WTC11 (cell line): ENCODE measurements around the gene PCNA. TPM values are rescaled to one million over a fixed set of nuclear protein-coding genes. Genes with fewer than 3 reads are reported as not detected.

Source experiments
- ATAC-seq: fragments of 200-7000 bp; cut with Tn5 transposase; 2 replicates; pipeline ENCODE4 v1.10.0; 2021; ENCODE audit warnings: mild to moderate bottlenecking, moderate library complexity
- CTCF ChIA-PET: fragments of 300-600 bp; sonication (Branson Sonifier 250); formaldehyde crosslinking; loops from one replicate; lab custom pipeline; 2021; ENCODE audit warnings: antibody characterized with exemption; lab: Charles Lee
- POLR2A ChIA-PET: fragments of 350-600 bp; sonication (Branson Sonifier 250); formaldehyde crosslinking; loops from one replicate; lab custom pipeline; 2021; ENCODE audit warnings: antibody characterized with exemption; lab: Charles Lee
- DNase-seq: peaks from one replicate; pipeline ENCODE4 v3.0.0; 2021; ENCODE audit warnings: low spot score
- H3K27ac Mint-ChIP-seq: 2 replicates; pipeline ENCODE4 v1.8.0; 2021; ENCODE audit warnings: mixed read lengths
- H3K27me3 Mint-ChIP-seq: 2 replicates; pipeline ENCODE4 v1.8.0; 2021; ENCODE audit warnings: low read depth, mild to moderate bottlenecking, moderate library complexity, mixed read lengths
- H3K36me3 Mint-ChIP-seq: 2 replicates; pipeline ENCODE4 v1.8.0; 2021; ENCODE audit warnings: mixed read lengths
- H3K4me1 Mint-ChIP-seq: 2 replicates; pipeline ENCODE4 v1.8.0; 2022; ENCODE audit warnings: mixed read lengths
- H3K4me3 Mint-ChIP-seq: 2 replicates; pipeline ENCODE4 v1.8.0; 2021; ENCODE audit warnings: mild to moderate bottlenecking, moderate library complexity, mixed read lengths
- H3K9me3 Mint-ChIP-seq: 2 replicates; pipeline ENCODE4 v1.8.0; 2021; ENCODE audit warnings: mixed read lengths
- EMX1 ChIP-seq: fragments of 250-450 bp; sonication (Bioruptor Pico); IDR thresholded peaks from 2 replicates; pipeline ENCODE4 v1.8.0; 2021; ENCODE audit warnings: mild to moderate bottlenecking
- FOXJ3 ChIP-seq: sonication (generic); formaldehyde crosslinking; IDR thresholded peaks from 2 replicates; pipeline ENCODE4 v1.9.0; 2021; ENCODE audit warnings: missing genetic modification reagents, mild to moderate bottlenecking, borderline replicate concordance
- IRF2 ChIP-seq: sonication (generic); formaldehyde crosslinking; IDR thresholded peaks from 2 replicates; pipeline ENCODE4 v1.8.0; 2022; ENCODE audit warnings: low read depth, missing genetic modification reagents, borderline replicate concordance
- JAZF1 ChIP-seq: fragments of 250-450 bp; sonication (Bioruptor Pico); IDR thresholded peaks from 2 replicates; pipeline ENCODE4 v1.9.0; 2021; ENCODE audit warnings: moderate library complexity, mild to moderate bottlenecking, inconsistent platforms
- MYBL2 ChIP-seq: sonication (generic); formaldehyde crosslinking; IDR thresholded peaks from 2 replicates; pipeline ENCODE4 v1.8.1; 2023; ENCODE audit warnings: mild to moderate bottlenecking, moderate library complexity, missing genetic modification reagents
- NR3C1 ChIP-seq: sonication (generic); formaldehyde crosslinking; conservative IDR thresholded peaks from 2 replicates; pipeline ENCODE4 v1.8.1; 2023; ENCODE audit warnings: low read depth, mild to moderate bottlenecking, missing genetic modification reagents
- ZNF423 ChIP-seq: fragments of 250-450 bp; sonication (Bioruptor Pico); IDR thresholded peaks from 2 replicates; pipeline ENCODE4 v2.1.2; 2022; ENCODE audit warnings: mild to moderate bottlenecking, moderate library complexity
- ZNF671 ChIP-seq: fragments of 250-450 bp; sonication (Bioruptor Pico); IDR thresholded peaks from 2 replicates; pipeline ENCODE4 v1.8.0; 2021; ENCODE audit warnings: mild to moderate bottlenecking
- total RNA-seq: library from RNA; stranded (reverse); gene quantifications from 3 replicates; pipeline ENCODE4 v1.2.3, GENCODE V29; 2021
- TF ChIP-seq, protein P1 (sequence below): fragments of 250-450 bp; sonication (Bioruptor Pico); IDR thresholded peaks from 2 replicates; pipeline ENCODE4 v1.9.0; 2021; ENCODE audit warnings: mild to moderate bottlenecking
- TF ChIP-seq, protein P2 (sequence below): sonication (generic); formaldehyde crosslinking; IDR thresholded peaks from 2 replicates; pipeline ENCODE4 v1.8.0; 2022; ENCODE audit warnings: mild to moderate bottlenecking, missing genetic modification reagents
- TF ChIP-seq, protein P3 (sequence below): sonication (generic); formaldehyde crosslinking; IDR thresholded peaks from 2 replicates; pipeline ENCODE4 v1.8.1; 2023; ENCODE audit warnings: mild to moderate bottlenecking, missing genetic modification reagents, borderline replicate concordance
- TF ChIP-seq, protein P4 (sequence below): sonication (generic); formaldehyde crosslinking; conservative IDR thresholded peaks from 2 replicates; pipeline ENCODE4 v1.8.1; 2023; ENCODE audit warnings: mild to moderate bottlenecking, low read depth, missing genetic modification reagents, moderate library complexity

The PCNA gene
- total RNA-seq, 1 experiment from 2014 or later, result 262 TPM

DNA sequence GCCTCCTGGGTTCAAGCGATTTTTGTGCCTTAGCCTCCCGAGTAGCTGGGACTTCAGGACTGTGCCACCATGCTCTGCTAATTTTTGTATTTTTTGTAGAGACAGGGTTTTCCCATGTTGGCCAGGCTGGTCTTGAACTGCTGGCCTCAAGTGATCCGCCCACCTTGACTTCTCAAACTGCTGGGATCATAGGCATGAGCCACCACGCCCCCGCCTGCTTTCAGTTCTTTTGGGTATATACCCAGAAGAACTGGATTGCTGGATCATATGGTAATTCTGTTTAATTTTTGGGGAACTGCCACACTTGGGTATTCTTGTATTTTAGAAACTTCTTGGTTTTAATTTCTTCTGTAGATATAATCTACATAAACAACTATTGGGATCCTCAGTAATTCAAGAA is 24.1 kb upstream of the PCNA start:
- H3K4me1 Mint-ChIP-seq, result peaks cover 7% of the 10 kb centered on the region
- POLR2A ChIA-PET, result no interaction called here
- H3K27ac Mint-ChIP-seq, result no peak overlapping the region
- H3K4me3 Mint-ChIP-seq, result no peak overlapping the region
- CTCF ChIA-PET, result no interaction called here
- no peaks in the 10 kb centered on the region for H3K9me3 Mint-ChIP-seq
- no peak for ATAC-seq
- H3K27me3 Mint-ChIP-seq, result no peaks in the 10 kb centered on the region
- H3K36me3 Mint-ChIP-seq, result no peaks in the 10 kb centered on the region
- no peak for DNase-seq
- no peak for TF ChIP-seq ZNF671 (CRISPR knock-in tag)
- TF ChIP-seq, protein P1, sequence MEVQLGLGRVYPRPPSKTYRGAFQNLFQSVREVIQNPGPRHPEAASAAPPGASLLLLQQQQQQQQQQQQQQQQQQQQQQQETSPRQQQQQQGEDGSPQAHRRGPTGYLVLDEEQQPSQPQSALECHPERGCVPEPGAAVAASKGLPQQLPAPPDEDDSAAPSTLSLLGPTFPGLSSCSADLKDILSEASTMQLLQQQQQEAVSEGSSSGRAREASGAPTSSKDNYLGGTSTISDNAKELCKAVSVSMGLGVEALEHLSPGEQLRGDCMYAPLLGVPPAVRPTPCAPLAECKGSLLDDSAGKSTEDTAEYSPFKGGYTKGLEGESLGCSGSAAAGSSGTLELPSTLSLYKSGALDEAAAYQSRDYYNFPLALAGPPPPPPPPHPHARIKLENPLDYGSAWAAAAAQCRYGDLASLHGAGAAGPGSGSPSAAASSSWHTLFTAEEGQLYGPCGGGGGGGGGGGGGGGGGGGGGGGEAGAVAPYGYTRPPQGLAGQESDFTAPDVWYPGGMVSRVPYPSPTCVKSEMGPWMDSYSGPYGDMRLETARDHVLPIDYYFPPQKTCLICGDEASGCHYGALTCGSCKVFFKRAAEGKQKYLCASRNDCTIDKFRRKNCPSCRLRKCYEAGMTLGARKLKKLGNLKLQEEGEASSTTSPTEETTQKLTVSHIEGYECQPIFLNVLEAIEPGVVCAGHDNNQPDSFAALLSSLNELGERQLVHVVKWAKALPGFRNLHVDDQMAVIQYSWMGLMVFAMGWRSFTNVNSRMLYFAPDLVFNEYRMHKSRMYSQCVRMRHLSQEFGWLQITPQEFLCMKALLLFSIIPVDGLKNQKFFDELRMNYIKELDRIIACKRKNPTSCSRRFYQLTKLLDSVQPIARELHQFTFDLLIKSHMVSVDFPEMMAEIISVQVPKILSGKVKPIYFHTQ, result no peak
- TF ChIP-seq, protein P2, sequence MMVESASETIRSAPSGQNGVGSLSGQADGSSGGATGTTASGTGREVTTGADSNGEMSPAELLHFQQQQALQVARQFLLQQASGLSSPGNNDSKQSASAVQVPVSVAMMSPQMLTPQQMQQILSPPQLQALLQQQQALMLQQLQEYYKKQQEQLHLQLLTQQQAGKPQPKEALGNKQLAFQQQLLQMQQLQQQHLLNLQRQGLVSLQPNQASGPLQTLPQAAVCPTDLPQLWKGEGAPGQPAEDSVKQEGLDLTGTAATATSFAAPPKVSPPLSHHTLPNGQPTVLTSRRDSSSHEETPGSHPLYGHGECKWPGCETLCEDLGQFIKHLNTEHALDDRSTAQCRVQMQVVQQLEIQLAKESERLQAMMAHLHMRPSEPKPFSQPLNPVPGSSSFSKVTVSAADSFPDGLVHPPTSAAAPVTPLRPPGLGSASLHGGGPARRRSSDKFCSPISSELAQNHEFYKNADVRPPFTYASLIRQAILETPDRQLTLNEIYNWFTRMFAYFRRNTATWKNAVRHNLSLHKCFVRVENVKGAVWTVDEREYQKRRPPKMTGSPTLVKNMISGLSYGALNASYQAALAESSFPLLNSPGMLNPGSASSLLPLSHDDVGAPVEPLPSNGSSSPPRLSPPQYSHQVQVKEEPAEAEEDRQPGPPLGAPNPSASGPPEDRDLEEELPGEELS, result no peak
- no peak for TF ChIP-seq NR3C1 (CRISPR knock-in tag)
- TF ChIP-seq, protein P3, sequence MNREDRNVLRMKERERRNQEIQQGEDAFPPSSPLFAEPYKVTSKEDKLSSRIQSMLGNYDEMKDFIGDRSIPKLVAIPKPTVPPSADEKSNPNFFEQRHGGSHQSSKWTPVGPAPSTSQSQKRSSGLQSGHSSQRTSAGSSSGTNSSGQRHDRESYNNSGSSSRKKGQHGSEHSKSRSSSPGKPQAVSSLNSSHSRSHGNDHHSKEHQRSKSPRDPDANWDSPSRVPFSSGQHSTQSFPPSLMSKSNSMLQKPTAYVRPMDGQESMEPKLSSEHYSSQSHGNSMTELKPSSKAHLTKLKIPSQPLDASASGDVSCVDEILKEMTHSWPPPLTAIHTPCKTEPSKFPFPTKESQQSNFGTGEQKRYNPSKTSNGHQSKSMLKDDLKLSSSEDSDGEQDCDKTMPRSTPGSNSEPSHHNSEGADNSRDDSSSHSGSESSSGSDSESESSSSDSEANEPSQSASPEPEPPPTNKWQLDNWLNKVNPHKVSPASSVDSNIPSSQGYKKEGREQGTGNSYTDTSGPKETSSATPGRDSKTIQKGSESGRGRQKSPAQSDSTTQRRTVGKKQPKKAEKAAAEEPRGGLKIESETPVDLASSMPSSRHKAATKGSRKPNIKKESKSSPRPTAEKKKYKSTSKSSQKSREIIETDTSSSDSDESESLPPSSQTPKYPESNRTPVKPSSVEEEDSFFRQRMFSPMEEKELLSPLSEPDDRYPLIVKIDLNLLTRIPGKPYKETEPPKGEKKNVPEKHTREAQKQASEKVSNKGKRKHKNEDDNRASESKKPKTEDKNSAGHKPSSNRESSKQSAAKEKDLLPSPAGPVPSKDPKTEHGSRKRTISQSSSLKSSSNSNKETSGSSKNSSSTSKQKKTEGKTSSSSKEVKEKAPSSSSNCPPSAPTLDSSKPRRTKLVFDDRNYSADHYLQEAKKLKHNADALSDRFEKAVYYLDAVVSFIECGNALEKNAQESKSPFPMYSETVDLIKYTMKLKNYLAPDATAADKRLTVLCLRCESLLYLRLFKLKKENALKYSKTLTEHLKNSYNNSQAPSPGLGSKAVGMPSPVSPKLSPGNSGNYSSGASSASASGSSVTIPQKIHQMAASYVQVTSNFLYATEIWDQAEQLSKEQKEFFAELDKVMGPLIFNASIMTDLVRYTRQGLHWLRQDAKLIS, result no peak
- no peak for TF ChIP-seq EMX1
- TF ChIP-seq ZNF423, result no peak
- no peak for TF ChIP-seq FOXJ3 (CRISPR knock-in tag)
- no peak for TF ChIP-seq JAZF1

DNA sequence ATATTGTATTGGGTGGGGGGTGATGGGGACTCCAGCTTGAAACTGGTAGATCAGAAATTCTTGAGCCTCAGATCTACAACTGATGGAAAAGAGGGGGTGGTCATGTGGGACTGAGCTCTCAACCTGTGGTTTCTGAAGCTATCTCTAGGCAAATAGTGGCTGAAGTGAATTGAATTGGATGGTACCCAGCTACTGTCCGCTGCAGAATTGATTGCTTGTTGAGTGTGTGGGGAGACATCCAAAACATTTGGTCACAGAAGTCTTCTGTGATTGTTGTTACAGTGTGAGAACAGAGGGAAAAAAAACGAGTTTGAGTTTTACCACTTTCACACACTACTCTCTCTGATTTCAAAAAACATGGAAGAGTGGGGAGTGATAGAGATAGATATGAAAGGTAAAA is 21.9 kb upstream of the PCNA start:
- Mint-ChIP-seq H3K27me3 (no peaks in the 10 kb centered on the region), H3K4me1 (peaks cover 2% of the 10 kb centered on the region), H3K4me3 (no peak overlapping the region), H3K27ac (0 out of 2 replicates have a peak overlapping the region, but pooled peaks have one; percentile 22), H3K36me3 (no peaks in the 10 kb centered on the region), H3K9me3 (no peaks in the 10 kb centered on the region)
- DNase-seq, result no peak
- no peak for TF ChIP-seq MYBL2
- TF ChIP-seq IRF2 (CRISPR knock-in tag), result no peak
- TF ChIP-seq, protein P4, sequence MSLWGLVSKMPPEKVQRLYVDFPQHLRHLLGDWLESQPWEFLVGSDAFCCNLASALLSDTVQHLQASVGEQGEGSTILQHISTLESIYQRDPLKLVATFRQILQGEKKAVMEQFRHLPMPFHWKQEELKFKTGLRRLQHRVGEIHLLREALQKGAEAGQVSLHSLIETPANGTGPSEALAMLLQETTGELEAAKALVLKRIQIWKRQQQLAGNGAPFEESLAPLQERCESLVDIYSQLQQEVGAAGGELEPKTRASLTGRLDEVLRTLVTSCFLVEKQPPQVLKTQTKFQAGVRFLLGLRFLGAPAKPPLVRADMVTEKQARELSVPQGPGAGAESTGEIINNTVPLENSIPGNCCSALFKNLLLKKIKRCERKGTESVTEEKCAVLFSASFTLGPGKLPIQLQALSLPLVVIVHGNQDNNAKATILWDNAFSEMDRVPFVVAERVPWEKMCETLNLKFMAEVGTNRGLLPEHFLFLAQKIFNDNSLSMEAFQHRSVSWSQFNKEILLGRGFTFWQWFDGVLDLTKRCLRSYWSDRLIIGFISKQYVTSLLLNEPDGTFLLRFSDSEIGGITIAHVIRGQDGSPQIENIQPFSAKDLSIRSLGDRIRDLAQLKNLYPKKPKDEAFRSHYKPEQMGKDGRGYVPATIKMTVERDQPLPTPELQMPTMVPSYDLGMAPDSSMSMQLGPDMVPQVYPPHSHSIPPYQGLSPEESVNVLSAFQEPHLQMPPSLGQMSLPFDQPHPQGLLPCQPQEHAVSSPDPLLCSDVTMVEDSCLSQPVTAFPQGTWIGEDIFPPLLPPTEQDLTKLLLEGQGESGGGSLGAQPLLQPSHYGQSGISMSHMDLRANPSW, result no peak
- ATAC-seq, result no peak
- CTCF ChIA-PET, result interaction anchor here (1.2 to 3.4 kb wide), 3 partner anchors 15 to 50 kb away, joined by 4 to 16 read pairs (median 6); partner anchors contain the start of gene CDS2
- POLR2A ChIA-PET, result no interaction called here
